Ascending aorta (tissue), 2 donors: ENCODE results near the gene NKAIN1. TPM values are rescaled to one million over a fixed set of nuclear protein-coding genes. Genes with fewer than 3 reads are reported as not detected.
"Not testable (repeated sequence)": the region's sequence is repeated elsewhere in the genome, so short reads cannot be mapped to it uniquely, and the experiment has no call there.

Experiments
- DNase-seq, 2 donors: peaks; one replicate each; pipeline ENCODE4 v3.0.0-alpha.2; 2019; ENCODE audit warnings: low spot score in 2 of 2
- H3K27ac ChIP-seq, 2 donors: fragments of 200-600 bp; sonication (generic); one replicate each; pipeline ENCODE4 v1.5.1; 2016 to 2017; ENCODE audit warnings: mild to moderate bottlenecking in 1 of 2
- H3K27me3 ChIP-seq: fragments of 200-600 bp; sonication (generic); one replicate; pipeline ENCODE4 v1.5.1; 2017
- H3K36me3 ChIP-seq, 2 donors: fragments of 200-600 bp; sonication (generic); one replicate each; pipeline ENCODE4 v1.5.1; 2016
- H3K4me1 ChIP-seq, 2 donors: fragments of 200-600 bp; sonication (generic); one replicate each; pipeline ENCODE4 v1.5.1; 2016 to 2017; ENCODE audit warnings: mild to moderate bottlenecking in 1 of 2
- H3K4me3 ChIP-seq, 2 donors: fragments of 200-600 bp; sonication (generic); one replicate each; pipeline ENCODE4 v1.5.1; 2016 to 2017; ENCODE audit warnings: mild to moderate bottlenecking in 1 of 2
- H3K9me3 ChIP-seq, 2 donors: fragments of 200-600 bp; sonication (generic); one replicate each; pipeline ENCODE4 v1.5.1; 2016
- intact Hi-C: fragments of 100-400 bp; cut with DNase I; formaldehyde crosslinking; loops from one replicate; pipeline ENCODE4 v1.15.1; 2023
- total RNA-seq: library from RNA; depleted of rRNA; stranded (reverse); fragments of >200 nt; gene quantifications from one replicate; pipeline ENCODE4 v1.1.0, GENCODE V29; 2016
- TF ChIP-seq, protein P1 (sequence below), 3 experiments: fragments of 200-600 bp in 2 of 3; fragments of 450-650 bp in 1 of 3; sonication (generic) in 2 of 3; IDR thresholded peaks; one replicate each; pipeline ENCODE4 v1.5.1; 2016 to 2019; ENCODE audit warnings: antibody characterized with exemption in 3 of 3, mild to moderate bottlenecking in 1 of 3, moderate library complexity in 1 of 3

Gene NKAIN1
- total RNA-seq: not detected

DNA sequence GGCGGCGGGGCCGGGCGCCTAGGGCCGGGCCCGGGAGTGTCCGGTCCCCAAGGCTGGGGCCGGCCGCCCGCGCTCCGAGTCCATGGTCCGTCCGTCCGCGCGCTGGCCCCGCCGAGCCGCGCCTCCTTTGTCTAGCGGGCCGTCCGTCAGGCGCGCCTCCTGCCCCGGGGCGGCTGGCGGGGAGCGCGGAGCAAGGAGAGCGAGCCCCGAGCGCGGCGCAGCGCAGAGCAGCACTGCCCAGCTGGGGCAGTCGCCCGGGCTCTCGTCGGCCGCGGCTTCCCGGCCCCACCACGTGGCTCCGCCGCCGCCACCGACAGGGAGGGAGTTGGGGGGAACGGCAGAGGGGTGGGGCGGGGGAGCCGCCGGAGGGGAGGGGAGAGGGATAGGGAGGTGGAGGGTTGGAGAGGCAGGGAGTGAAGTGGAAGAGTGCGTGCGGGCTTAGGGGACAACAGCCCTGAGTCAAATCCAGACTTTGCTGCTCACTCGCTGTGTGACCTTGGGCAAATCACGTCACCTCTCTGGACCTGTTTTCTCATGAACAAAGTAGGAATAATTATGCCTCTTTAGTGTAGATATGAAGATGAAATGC lies at the start of gene NKAIN1:
NKAIN1 (minus strand) TSS at position 235 of the 589 bp plus-strand sequence. CDS start 340 bp downstream, outside the sequence.
- Histone ChIP-seq H3K27me3 (no peaks in the 10 kb centered on the region), H3K9me3 (no peaks in the 10 kb centered on the region), H3K4me3 (peak within 1 kb of the TSS; percentile 48 to 60), H3K36me3 (no peaks in the 10 kb centered on the region), H3K4me1 (peaks cover 3 to 6% of the 10 kb centered on the region in 2 donors), H3K27ac (no peak within 1 kb of the TSS)
- TF ChIP-seq, protein P1, sequence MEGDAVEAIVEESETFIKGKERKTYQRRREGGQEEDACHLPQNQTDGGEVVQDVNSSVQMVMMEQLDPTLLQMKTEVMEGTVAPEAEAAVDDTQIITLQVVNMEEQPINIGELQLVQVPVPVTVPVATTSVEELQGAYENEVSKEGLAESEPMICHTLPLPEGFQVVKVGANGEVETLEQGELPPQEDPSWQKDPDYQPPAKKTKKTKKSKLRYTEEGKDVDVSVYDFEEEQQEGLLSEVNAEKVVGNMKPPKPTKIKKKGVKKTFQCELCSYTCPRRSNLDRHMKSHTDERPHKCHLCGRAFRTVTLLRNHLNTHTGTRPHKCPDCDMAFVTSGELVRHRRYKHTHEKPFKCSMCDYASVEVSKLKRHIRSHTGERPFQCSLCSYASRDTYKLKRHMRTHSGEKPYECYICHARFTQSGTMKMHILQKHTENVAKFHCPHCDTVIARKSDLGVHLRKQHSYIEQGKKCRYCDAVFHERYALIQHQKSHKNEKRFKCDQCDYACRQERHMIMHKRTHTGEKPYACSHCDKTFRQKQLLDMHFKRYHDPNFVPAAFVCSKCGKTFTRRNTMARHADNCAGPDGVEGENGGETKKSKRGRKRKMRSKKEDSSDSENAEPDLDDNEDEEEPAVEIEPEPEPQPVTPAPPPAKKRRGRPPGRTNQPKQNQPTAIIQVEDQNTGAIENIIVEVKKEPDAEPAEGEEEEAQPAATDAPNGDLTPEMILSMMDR (IDR thresholded peaks at IDR 0.05): no peak
- intact Hi-C loops: no loop called here
- DNase-seq: no peak

DNA sequence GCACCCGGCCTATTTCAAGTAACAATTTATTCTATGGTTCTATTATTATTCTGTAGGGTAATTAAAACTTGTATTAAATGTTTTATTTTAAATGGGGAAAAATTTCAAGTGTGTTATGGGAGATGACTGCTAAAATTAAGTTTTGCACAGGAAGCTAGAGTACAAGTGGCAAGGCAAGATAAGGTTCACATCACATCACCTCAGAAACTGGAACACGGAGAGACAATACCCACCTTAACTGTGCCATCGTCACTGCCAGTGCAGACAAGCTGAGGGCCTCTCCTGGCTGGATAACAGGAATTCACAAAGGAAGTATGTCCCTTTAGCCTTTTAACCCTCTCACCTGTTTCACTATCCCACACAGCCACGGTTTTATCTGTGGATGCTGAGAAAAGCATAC lies 49.3 kb upstream of the NKAIN1 start:
- Histone ChIP-seq H3K27me3 (no peaks in the 10 kb centered on the region), H3K36me3 (peaks cover 50 to 81% of the 10 kb centered on the region in 2 donors), H3K4me3 (no peak overlapping the region), H3K9me3 (no peaks in the 10 kb centered on the region), H3K27ac (no peak overlapping the region), H3K4me1 (no peaks in the 10 kb centered on the region)
- intact Hi-C loops: no loop called here
- no peak for DNase-seq
- TF ChIP-seq, protein P1 (IDR thresholded peaks at IDR 0.05): no peak

DNA sequence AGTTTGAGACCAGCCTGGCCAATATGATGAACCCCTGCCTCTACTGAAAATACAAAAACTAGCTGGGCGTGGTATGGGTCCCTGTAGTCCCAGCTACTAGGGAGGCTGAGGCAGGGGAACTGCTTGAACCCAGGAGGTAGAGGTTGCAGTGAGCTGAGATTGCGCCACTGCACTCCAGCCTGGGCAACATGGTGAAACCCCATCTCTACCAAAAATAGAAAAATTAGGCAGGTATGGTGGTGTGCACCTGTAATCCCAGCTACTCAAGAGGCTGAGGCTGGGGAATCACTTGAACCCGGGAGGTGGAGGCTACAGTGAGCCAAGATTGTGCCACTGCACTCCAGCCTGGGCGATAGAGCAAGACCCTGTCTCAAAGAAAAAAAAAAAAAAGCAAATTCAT lies 48.1 kb upstream of the NKAIN1 start:
- DNase-seq, H3K4me3 ChIP-seq, H3K27ac ChIP-seq, H3K4me1 ChIP-seq, intact Hi-C loops, H3K9me3 ChIP-seq, H3K27me3 ChIP-seq: not testable (repeated sequence)
- peaks cover 47 to 88% of the 10 kb centered on the region in 2 donors for H3K36me3 ChIP-seq

GRCh38 chr1:31282426-31282825 lies 42.7 kb upstream of the NKAIN1 start:
- H3K4me1 ChIP-seq, H3K27me3 ChIP-seq, intact Hi-C loops, H3K9me3 ChIP-seq, DNase-seq, H3K27ac ChIP-seq, H3K4me3 ChIP-seq: not testable (repeated sequence)
- peaks cover 46 to 77% of the 10 kb centered on the region in 2 donors for H3K36me3 ChIP-seq

DNA sequence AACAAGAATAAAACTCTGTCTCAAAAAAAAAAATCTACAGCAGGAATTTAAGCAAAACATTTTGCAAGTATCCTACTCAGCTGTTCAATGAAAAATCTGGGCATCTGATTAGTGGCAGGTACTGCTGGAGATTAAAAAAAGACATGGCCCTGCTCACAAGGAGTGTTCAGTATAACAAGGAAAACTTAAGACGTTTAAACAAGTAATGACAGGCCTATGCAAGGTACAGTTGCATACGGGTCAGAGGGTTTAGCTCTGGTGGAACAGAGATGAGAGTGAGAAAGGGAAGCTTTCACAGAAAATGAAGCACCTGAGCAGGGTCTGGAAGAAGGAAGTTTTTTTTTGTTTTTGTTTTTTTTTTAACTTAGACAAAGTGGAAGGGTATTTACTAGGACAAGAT lies 33.9 kb upstream of the NKAIN1 start:
- TF ChIP-seq, protein P1 (IDR thresholded peaks at IDR 0.05): no peak
- H3K27me3 ChIP-seq: no peaks in the 10 kb centered on the region
- peaks cover 37 to 69% of the 10 kb centered on the region in 2 donors for H3K36me3 ChIP-seq
- H3K27ac ChIP-seq: no peak overlapping the region
- H3K4me3 ChIP-seq: no peak overlapping the region
- DNase-seq: no peak
- H3K9me3 ChIP-seq: no peaks in the 10 kb centered on the region
- H3K4me1 ChIP-seq: no peaks in the 10 kb centered on the region
- intact Hi-C loops: no loop called here

DNA sequence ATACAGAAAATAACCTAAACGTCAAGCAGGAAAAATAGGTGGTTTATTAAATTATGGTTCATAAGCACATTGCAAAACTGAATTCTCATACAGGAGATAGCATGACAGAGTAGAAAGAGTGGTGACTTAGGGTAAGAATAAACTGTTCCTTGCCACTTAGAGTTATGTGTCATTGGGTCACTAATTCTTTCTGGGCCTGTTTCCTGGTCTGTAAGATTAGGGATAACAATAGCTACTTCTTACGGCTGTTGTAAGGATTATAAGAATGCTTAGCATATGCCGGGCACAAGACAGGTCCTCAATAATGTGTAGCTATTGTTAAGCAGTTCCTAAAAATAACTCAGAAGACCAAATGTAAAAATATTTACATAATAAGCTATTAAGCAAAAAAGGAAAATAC lies 32.7 kb upstream of the NKAIN1 start:
- Histone ChIP-seq H3K27ac (no peak overlapping the region), H3K27me3 (no peaks in the 10 kb centered on the region), H3K4me1 (no peaks in the 10 kb centered on the region), H3K9me3 (no peaks in the 10 kb centered on the region), H3K36me3 (peaks cover 34 to 69% of the 10 kb centered on the region in 2 donors), H3K4me3 (no peak overlapping the region)
- TF ChIP-seq, protein P1 (IDR thresholded peaks at IDR 0.05): no peak
- intact Hi-C loops: no loop called here
- DNase-seq: no peak

DNA sequence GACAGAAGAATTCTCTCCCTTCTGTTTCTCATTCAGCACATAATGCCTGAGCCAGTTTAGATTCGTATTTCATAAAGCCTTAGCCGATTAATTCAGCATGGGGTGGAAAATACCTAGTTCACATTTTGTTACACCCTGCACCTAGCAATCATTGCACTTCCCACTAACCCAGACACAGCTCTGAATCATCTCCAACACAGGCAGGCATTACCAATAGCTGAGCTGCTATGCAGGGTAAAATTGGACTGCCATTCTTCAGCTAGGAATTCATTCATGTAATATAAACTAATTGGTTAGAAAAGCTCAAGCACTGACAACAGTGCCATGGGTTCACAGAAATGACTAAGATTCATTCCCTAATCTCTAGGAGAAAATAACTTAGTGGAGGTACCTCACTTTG lies 26.9 kb upstream of the NKAIN1 start:
- Histone ChIP-seq H3K9me3 (no peaks in the 10 kb centered on the region), H3K4me1 (peaks cover 0 to 3% of the 10 kb centered on the region in 2 donors), H3K4me3 (no peak overlapping the region), H3K36me3 (peaks cover 40 to 56% of the 10 kb centered on the region in 2 donors), H3K27ac (no peak overlapping the region), H3K27me3 (no peaks in the 10 kb centered on the region)
- intact Hi-C loops: no loop called here
- DNase-seq: no peak
- TF ChIP-seq, protein P1 (IDR thresholded peaks at IDR 0.05): no peak
